H1 (cell line): Measurements from ENCODE around the gene NTN1. TPM values are rescaled to one million over a fixed set of nuclear protein-coding genes. Genes with fewer than 3 reads are reported as not detected.

Experiments used
- CTCF ChIA-PET: fragments of 300-600 bp; sonication (Branson Sonifier 250); formaldehyde crosslinking; loops from one replicate; lab custom pipeline; 2021; ENCODE audit not compliant: partially characterized antibody; lab: Charles Lee
- POLR2A ChIA-PET: fragments of 300-600 bp; sonication (Branson Sonifier 250); formaldehyde crosslinking; loops from one replicate; lab custom pipeline; 2021; ENCODE audit warnings: inconsistent platforms; ENCODE audit not compliant: partially characterized antibody; lab: Charles Lee
- DNase-seq, 2 experiments: peaks; one replicate each; pipeline versions ENCODE4 v3.0.0 to v3.0.0-alpha.2; 2010 to 2022; ENCODE audit warnings: low spot score in 2 of 2, low read depth in 1 of 2, mixed read lengths in 1 of 2
- FAIRE-seq: peaks from 2 replicates; lab custom pipeline; 2011; peaks lifted over from hg19 to GRCh38; lab: Jason Lieb, UNC
- H2AFZ ChIP-seq: 2 replicates; pipeline ENCODE4 v1.8.1; 2012; ENCODE audit warnings: low read length, inconsistent platforms
- H2AK5ac ChIP-seq: 2 replicates; pipeline ENCODE4 v1.6.1; 2013; ENCODE audit warnings: low read depth, low read length
- H2BK120ac ChIP-seq: replicated peaks from 2 replicates; pipeline ENCODE3; 2013; ENCODE audit warnings: low read depth, low read length, inconsistent platforms
- H2BK12ac ChIP-seq: 2 replicates; pipeline ENCODE4 v1.6.1; 2013; ENCODE audit warnings: low read depth, low read length
- H2BK15ac ChIP-seq: 2 replicates; pipeline ENCODE4 v1.6.1; 2013; ENCODE audit warnings: low read length
- H2BK20ac ChIP-seq: 2 replicates; pipeline ENCODE4 v1.6.1; 2013; ENCODE audit warnings: low read length
- H2BK5ac ChIP-seq: 2 replicates; pipeline ENCODE4 v1.6.1; 2013; ENCODE audit warnings: low read depth, low read length
- H3K14ac ChIP-seq: 2 replicates; pipeline ENCODE4 v1.6.1; 2013; ENCODE audit warnings: inconsistent platforms; ENCODE audit not compliant: insufficient read length
- H3K18ac ChIP-seq: 2 replicates; pipeline ENCODE4 v1.6.1; 2013; ENCODE audit warnings: low read length; ENCODE audit errors: extremely low read depth
- H3K23ac ChIP-seq: 2 replicates; pipeline ENCODE4 v1.6.1; 2013; ENCODE audit warnings: inconsistent platforms; ENCODE audit not compliant: insufficient read length
- H3K23me2 ChIP-seq: 2 replicates; pipeline ENCODE4 v1.6.1; 2013; ENCODE audit warnings: low read depth, low read length
- H3K27ac ChIP-seq: 2 replicates; pipeline ENCODE4 v1.6.1; 2011; ENCODE audit warnings: low read depth, low read length, inconsistent platforms
- H3K27me3 ChIP-seq, 4 experiments: replicated peaks in 1 of 4; 1 replicate in 1 of 4; 2 replicates in 3 of 4; pipeline versions ENCODE4 v1.6.1 to v1.8.1; 2011 to 2013; ENCODE audit warnings: low read length in 3 of 4, mild to moderate bottlenecking in 3 of 4, inconsistent platforms in 2 of 4, mixed read lengths in 2 of 4, moderate library complexity in 1 of 4; ENCODE audit not compliant: control insufficient read depth in 3 of 4, insufficient read depth in 3 of 4; ENCODE audit errors: extremely low read depth in 1 of 4
- H3K36me3 ChIP-seq, 4 experiments: 2 replicates each; pipeline versions ENCODE4 v1.6.1 to v1.8.1; 2011 to 2013; ENCODE audit warnings: mild to moderate bottlenecking in 4 of 4, low read length in 3 of 4, moderate library complexity in 2 of 4, control low read depth in 1 of 4, inconsistent platforms in 1 of 4; ENCODE audit not compliant: insufficient read depth in 4 of 4, control insufficient read depth in 2 of 4
- H3K4ac ChIP-seq: replicated peaks from 2 replicates; pipeline ENCODE3; 2013; ENCODE audit warnings: low read length, low read depth, mixed read lengths, inconsistent platforms; ENCODE audit not compliant: insufficient read length
- H3K4me1 ChIP-seq, 4 experiments: replicated peaks in 1 of 4; 1 replicate in 1 of 4; 2 replicates in 3 of 4; pipeline versions ENCODE4 v1.6.1 to v1.8.1; 2011 to 2013; ENCODE audit warnings: low read length in 3 of 4, inconsistent platforms in 2 of 4, mixed read lengths in 1 of 4; ENCODE audit not compliant: insufficient read depth in 4 of 4, control insufficient read depth in 3 of 4
- H3K4me2 ChIP-seq, 2 experiments: 2 replicates each; pipeline versions ENCODE4 v1.6.1 to v1.8.1; 2011 to 2013; ENCODE audit warnings: low read depth in 2 of 2, low read length in 2 of 2, control low read depth in 1 of 2, inconsistent platforms in 1 of 2, mild to moderate bottlenecking in 1 of 2; ENCODE audit not compliant: insufficient read depth in 1 of 2
- H3K4me3 ChIP-seq, 4 experiments: fragments of 200-600, 300-600 bp in 1 of 4; sonication (generic), shearing (Covaris generic), sonication (Bioruptor Twin) in 1 of 4; 2 replicates each; pipeline versions ENCODE4 v1.5.1 to v1.8.1; 2011 to 2016; ENCODE audit warnings: low read length in 4 of 4, low read depth in 3 of 4, control low read depth in 2 of 4, inconsistent platforms in 2 of 4, mild to moderate bottlenecking in 2 of 4, mixed read lengths in 1 of 4, moderate library complexity in 1 of 4; ENCODE audit not compliant: insufficient read depth in 2 of 4; ENCODE audit errors: extremely low read depth in 1 of 4
- H3K56ac ChIP-seq: replicated peaks from 2 replicates; pipeline ENCODE3; 2013; ENCODE audit warnings: low read depth, mild to moderate bottlenecking, mixed read lengths, low read length, inconsistent platforms; ENCODE audit not compliant: insufficient read length
- H3K79me1 ChIP-seq: 2 replicates; pipeline ENCODE4 v1.6.1; 2013; ENCODE audit warnings: low read depth, low read length, control low read depth
- H3K79me2 ChIP-seq, 2 experiments: 2 replicates each; pipeline versions ENCODE4 v1.6.1 to v1.8.1; 2012 to 2013; ENCODE audit warnings: low read length in 2 of 2, mild to moderate bottlenecking in 2 of 2, inconsistent platforms in 1 of 2; ENCODE audit not compliant: insufficient read depth in 2 of 2, control insufficient read depth in 1 of 2
- H3K9ac ChIP-seq, 4 experiments: replicated peaks in 1 of 4; 1 replicate in 1 of 4; 2 replicates in 3 of 4; pipeline versions ENCODE4 v1.6.1 to v1.8.1; 2011 to 2013; ENCODE audit warnings: low read depth in 3 of 4, low read length in 3 of 4, control low read depth in 2 of 4, mild to moderate bottlenecking in 2 of 4, moderate library complexity in 2 of 4, inconsistent platforms in 1 of 4; ENCODE audit errors: extremely low read depth in 1 of 4
- H3K9me3 ChIP-seq, 2 experiments: 2 replicates each; pipeline versions ENCODE4 v1.6.1 to v1.8.1; 2012 to 2013; ENCODE audit warnings: mild to moderate bottlenecking in 2 of 2, moderate library complexity in 2 of 2, control low read depth in 1 of 2, inconsistent platforms in 1 of 2, low read depth in 1 of 2, low read length in 1 of 2, mixed read lengths in 1 of 2; ENCODE audit not compliant: insufficient read depth in 2 of 2
- H4K20me1 ChIP-seq, 2 experiments: replicated peaks in 1 of 2; 2 replicates each; pipeline versions ENCODE3 to v1.8.1; 2011 to 2013; ENCODE audit warnings: inconsistent platforms in 2 of 2, low read length in 2 of 2, mild to moderate bottlenecking in 1 of 2; ENCODE audit not compliant: insufficient read depth in 2 of 2, control insufficient read depth in 1 of 2
- H4K5ac ChIP-seq: 2 replicates; pipeline ENCODE4 v1.6.1; 2013; ENCODE audit warnings: low read length, low read depth, mixed read lengths, inconsistent platforms; ENCODE audit not compliant: insufficient read length
- H4K8ac ChIP-seq: 2 replicates; pipeline ENCODE4 v1.8.0; 2013; ENCODE audit warnings: mild to moderate bottlenecking, moderate library complexity, low read length, inconsistent platforms; ENCODE audit not compliant: insufficient read depth; ENCODE audit errors: extremely low read depth
- H4K91ac ChIP-seq: replicated peaks from 2 replicates; pipeline ENCODE3; 2013; ENCODE audit warnings: low read length, mixed read lengths, inconsistent platforms; ENCODE audit not compliant: insufficient read length
- TBP ChIP-seq: IDR thresholded peaks from 2 replicates; pipeline ENCODE4 v1.6.1; 2011; ENCODE audit warnings: low read depth, low read length, improper control_type of control experiment
- WGBS, 2 experiments: shearing (Covaris generic) in 1 of 2; methylation state at CpG; one replicate each; pipeline versions ENCODE4 v1.1.6 to v1.1.7; 2013 to 2015; ENCODE audit warnings: low lambda C conversion rate in 2 of 2, mixed read lengths in 2 of 2, inconsistent platforms in 1 of 2, low coverage in 1 of 2, missing lambda C conversion rate in 1 of 2; ENCODE audit not compliant: insufficient replicate concordance in 2 of 2, insufficient coverage in 1 of 2, insufficient read length in 1 of 2; ENCODE audit errors: extremely low coverage in 1 of 2, missing lambda C conversion rate in 1 of 2; 5-methylcytosine and 5-hydroxymethylcytosine counted together
- polyA plus RNA-seq, 7 experiments: library from polyadenylated mRNA; depleted of rRNA in 3 of 7; stranded (reverse) in 5 of 7; unstranded in 2 of 7; fragments of >200 nt in 5 of 7; fragments of 200-250 nt in 2 of 7; gene quantifications; 1 replicate in 5 of 7; 2 replicates in 1 of 7; 4 replicates in 1 of 7; pipeline versions ENCODE4 v1.2.1 to v1.2.3, GENCODE V29; 2011 to 2013; ENCODE audit warnings: missing spikeins in 2 of 7, mixed read lengths in 2 of 7
- total RNA-seq: library from RNA; stranded (reverse); fragmentation: NEBNext Ultra II Directional; extraction: Animal tissue kit (Norgen Biotek cat#: 25700); gene quantifications from 2 replicates; pipeline ENCODE4 v1.2.1, GENCODE V29; 2021

The NTN1 gene
- total and polyA plus RNA-seq, 2 of the 8 experiments (the other 6 are each of a cell fraction or from before 2014, with no cell fraction given): 2.0 to 2.3 TPM

DNA sequence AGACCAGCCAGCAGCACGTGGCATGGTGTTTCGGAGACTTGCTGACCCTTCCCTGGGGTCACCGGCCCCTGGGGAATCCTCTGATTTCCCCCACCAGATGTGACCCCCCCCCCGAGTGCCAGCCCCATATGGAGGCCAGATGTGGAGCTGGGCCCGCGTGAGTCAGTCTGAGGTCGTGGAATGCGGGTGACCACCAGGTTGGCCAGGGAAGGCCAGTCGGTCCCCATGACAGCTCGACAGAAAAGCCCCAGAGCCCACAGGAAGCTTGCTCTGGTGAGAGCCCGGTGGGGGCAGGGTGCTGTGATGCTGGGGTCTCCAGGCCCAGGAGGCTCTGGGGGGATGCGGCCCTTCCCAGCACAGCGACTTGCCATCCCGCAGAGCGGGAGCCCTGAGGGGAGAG is 209.0 kb downstream of the NTN1 start:
- no peak overlapping the region for H3K23ac ChIP-seq
- H3K23me2 ChIP-seq: peaks cover 12% of the 10 kb centered on the region
- no peak overlapping the region for H3K18ac ChIP-seq
- POLR2A ChIA-PET: no interaction called here
- peaks cover 0 to 2% (median 0%) of the 10 kb centered on the region in 4 experiments; a peak in 2 of 7 replicates for H3K27me3 ChIP-seq
- no peak overlapping the region for H2BK20ac ChIP-seq
- no peak overlapping the region for H3K4me3 ChIP-seq
- H2BK12ac ChIP-seq: no peak overlapping the region
- FAIRE-seq (no peak), DNase-seq (no peak)
- no peaks in the 10 kb centered on the region for H3K79me2 ChIP-seq
- peaks cover 0 to 6% (median 0%) of the 10 kb centered on the region in 4 experiments; a peak in 1 of 8 replicates for H3K36me3 ChIP-seq
- WGBS, 2 experiments: 92% methylated on average over 9 of the region's 15 CpGs; no CpG with 5 or more reads in 1 of the 2 experiments
- H4K5ac ChIP-seq: no peak overlapping the region
- H3K9me3 ChIP-seq: no peaks in the 10 kb centered on the region
- H3K4me2 ChIP-seq: no peak overlapping the region
- H4K20me1 ChIP-seq: peaks cover 0 to 17% of the 10 kb centered on the region in 2 experiments
- no peak overlapping the region for H4K8ac ChIP-seq
- no peak overlapping the region for H2AK5ac ChIP-seq
- no peak overlapping the region for H3K9ac ChIP-seq
- H3K4me1 ChIP-seq: peaks cover 0 to 13% (median 5%) of the 10 kb centered on the region in 4 experiments; a peak in 6 of 7 replicates
- H3K27ac ChIP-seq: no peak overlapping the region
- H2BK15ac ChIP-seq: no peak overlapping the region
- H3K14ac ChIP-seq: no peak overlapping the region
- no peak for TF ChIP-seq TBP
- no peak overlapping the region for H3K4ac ChIP-seq
- H2BK5ac ChIP-seq: no peak overlapping the region
- no peak overlapping the region for H3K56ac ChIP-seq
- no peak overlapping the region for H4K91ac ChIP-seq
- H3K79me1 ChIP-seq: no peaks in the 10 kb centered on the region
- H2BK120ac ChIP-seq: no peak overlapping the region
- CTCF ChIA-PET: interaction anchor here (0.7 to 1.5 kb wide), 5 partner anchors 12 to 337 kb away, joined by 3 to 4 read pairs (median 3); no protein-coding TSS in a partner anchor
- H2AFZ ChIP-seq: no peak overlapping the region
